ENCODE results near the gene DOK3.

- TF ChIP-seq CTCF (IDR thresholded peaks at IDR 0.05), result no peak
- peak; percentile 37 for TF ChIP-seq POLR2AphosphoS5 (IDR thresholded peaks at IDR 0.05)
- no peak for TF ChIP-seq POLR2A (IDR thresholded peaks at IDR 0.05)
- no peak for TF ChIP-seq EP300 (IDR thresholded peaks at IDR 0.05)
Measured at GRCh38 chr5:177537389-177538361, 28.0 kb upstream of the DOK3 start.
